GM18505 (cell line): Measurements from ENCODE around the gene EML6.

Experiments used
- ATAC-seq: cut with Tn5 transposase; IDR thresholded peaks from one replicate; pipeline ENCODE4 v1.9.1; 2021; ENCODE audit not compliant: unreplicated experiment
- POLR2A ChIP-seq: IDR thresholded peaks from 4 replicates; pipeline ENCODE4 v1.6.1; 2011; ENCODE audit warnings: borderline replicate concordance; ENCODE audit not compliant: insufficient read depth, insufficient read length; ENCODE audit errors: extremely low read depth

Gene EML6

GRCh38 chr2:54723131-54723995, at the start of gene EML6:
EML6 (plus strand) TSS chr2:54723662; CDS start chr2:54725062, 1,400 bp downstream.
- peak; percentile 67 for TF ChIP-seq POLR2A
- ATAC-seq: peak; percentile 99

DNA sequence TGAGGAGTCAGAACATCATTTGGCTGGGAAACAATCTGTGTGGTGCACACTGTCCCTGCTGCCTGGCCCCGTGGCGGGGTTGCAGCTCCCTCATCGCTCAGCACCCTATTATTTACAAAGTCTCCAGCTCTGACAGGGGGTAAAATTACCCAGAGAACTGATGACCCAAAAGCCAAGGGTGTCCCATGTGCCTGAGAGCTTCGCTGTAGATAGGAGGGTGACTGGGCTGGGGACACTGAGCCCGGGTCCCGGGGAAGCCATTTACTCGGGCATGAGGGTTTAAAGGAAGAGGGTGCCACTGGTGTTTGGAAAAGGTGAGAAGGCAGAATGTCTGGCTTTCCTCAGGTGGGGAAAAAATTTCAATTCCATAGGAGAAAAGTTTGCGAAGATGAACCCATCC, 48.2 kb upstream of the EML6 start:
- no peak for TF ChIP-seq POLR2A
- ATAC-seq: no peak

GRCh38 chr2:54675738-54676137, 47.7 kb upstream of the EML6 start:
- no peak for ATAC-seq
- TF ChIP-seq POLR2A: no peak

GRCh38 chr2:54676656-54677055, 46.8 kb upstream of the EML6 start:
- ATAC-seq: no peak
- no peak for TF ChIP-seq POLR2A

DNA sequence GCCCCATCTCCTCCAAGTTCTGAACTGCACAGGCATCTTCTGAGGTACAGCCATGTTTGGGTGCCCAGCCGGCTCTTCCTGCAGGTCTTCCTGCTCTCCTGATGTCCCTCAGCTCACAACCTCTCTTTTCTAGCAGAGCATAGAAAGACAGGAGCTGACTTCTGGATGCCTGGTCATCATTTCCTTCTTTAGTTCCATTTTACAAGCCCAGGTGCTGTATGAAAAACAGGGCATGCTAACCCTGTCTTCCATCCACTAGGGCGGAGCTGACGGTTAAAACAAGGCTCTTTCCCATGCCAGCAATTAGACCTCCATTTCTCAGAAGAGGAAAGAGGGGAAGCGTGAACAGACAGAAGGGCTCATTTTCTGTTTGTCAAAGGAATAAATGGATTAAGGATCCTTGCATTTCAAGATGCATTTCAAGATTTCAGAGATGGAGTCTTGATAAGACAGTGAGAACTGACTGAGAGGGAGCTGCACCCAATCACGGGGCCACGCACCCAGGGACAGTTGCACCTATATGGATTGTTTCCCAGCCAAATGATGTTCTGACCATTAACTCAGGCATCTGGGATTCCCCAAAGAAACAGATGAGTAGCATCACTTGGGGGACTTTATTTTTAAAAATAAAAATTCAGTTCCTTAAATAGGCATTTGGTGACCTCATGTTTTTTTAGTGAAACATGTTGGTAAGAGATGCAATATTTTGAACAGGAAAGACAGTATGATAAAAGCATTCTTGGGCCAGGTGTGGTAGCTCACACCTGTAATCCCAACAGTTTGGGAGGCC, 45.8 kb upstream of the EML6 start:
- no peak for ATAC-seq
- no peak for TF ChIP-seq POLR2A

GRCh38 chr2:54678719-54679118, 44.7 kb upstream of the EML6 start:
- TF ChIP-seq POLR2A: no peak
- no peak for ATAC-seq

DNA sequence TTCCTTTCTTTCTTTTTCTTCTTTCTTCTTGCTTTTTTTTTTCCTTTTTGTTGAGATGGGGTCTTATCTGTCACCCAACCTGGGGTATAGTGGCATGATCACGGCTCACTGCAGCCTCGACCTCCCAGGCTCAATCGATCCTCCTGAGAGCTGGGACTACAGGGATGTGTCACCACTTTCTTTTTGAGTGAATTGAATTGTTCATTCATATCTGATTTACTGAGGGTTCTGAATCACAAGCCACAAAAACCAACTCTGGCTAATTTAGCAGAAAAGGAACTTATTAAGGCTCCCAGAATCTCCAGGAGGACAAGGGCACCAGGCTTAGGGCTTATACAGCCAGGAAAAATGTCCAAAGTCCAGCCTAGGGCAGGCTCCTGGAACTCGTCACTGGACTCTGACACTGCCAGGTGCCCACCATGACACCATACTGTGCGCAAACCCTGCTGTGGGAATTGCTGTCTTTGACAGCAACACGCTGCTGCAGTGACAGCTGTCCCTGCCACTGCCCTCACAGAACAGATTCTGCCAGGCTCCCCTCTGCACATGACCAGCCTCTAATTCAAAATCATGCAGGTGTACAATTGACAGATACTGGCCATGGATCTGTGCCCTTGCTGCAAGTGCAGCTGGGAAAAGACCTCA, 42.9 kb upstream of the EML6 start:
- no peak for TF ChIP-seq POLR2A
- ATAC-seq: peak; percentile 77

DNA sequence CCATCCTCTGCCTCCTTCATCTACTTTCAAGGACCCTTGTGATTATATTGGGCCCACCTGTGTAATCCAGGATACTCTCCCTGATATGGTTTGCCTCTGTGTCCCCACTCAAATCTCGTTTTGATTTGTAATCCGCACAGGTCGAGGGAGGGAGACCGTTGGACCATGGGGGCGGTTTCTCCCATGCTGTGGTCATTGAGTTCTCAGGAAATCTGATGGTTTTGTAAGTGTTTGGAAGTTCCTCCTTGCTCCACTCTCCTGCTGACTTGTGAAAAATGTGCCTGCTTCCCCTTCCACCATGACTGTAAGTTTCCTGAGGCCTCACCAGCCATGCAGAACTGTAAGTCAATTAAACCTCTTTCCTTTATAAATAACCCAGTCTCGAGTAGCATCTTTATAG, 42.0 kb upstream of the EML6 start:
- TF ChIP-seq POLR2A: no peak
- no peak for ATAC-seq

- no peak for TF ChIP-seq POLR2A
These were observed 39.9 kb upstream of the EML6 start for GRCh38 chr2:54683596-54683995.

DNA sequence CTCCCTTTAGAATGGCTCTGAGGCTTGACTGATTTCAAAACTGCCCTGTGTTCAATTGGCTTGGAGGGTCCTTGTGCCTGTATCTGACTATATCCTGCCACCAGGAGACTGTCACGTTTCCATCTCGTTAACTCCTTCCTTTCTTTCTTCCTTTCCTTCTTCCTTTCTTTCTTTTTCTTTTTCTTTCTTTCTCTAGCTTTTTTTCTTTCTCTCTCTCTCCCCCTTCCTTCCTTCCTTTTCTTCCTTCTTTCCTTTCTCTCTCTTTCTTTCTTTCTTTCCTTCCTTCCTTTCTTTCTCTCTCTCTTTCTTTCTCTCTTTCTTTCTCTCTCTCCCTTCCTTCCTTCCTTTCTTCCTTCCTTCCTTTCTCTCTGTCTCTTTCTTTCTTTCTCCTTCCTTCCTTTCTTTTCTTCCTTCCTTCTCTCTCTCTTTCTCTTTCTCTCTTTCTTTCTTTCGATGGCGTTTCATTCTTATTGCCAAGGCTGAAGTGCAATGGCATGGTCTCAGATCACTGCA, 38.1 kb upstream of the EML6 start:
- ATAC-seq: no peak
- TF ChIP-seq POLR2A: no peak

More at GRCh38 chr2:54683596-54683995, 39.9 kb upstream of the EML6 start:
- ATAC-seq: no peak

DNA sequence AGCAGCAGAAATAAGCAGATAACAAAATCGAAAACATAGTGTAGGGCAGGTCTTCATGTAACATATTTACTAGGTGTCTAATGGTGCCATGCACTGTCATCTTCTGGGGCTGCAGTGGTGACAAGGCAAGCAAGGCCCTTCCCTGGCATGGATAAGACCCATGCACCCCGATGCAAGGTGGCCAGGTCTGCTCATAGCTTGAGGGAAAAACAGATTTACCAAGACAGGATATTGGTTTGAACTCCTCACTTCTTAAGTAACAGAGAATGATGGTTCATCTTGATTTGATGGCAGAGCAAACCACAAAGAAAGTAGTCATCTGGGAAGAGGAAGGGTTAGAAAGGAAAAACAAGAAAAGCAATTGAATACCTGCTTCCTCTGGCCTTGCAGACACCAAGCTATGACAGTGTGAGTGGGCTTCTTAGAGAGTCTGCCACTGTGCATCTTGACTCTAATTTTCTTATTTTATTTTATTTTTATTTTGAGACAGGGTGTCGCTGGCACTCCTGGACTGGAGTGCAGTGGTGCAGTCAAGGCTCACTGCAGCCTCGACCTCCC, 35.8 kb upstream of the EML6 start:
- no peak for ATAC-seq
- no peak for TF ChIP-seq POLR2A

- TF ChIP-seq POLR2A: no peak
- no peak for ATAC-seq
These were observed 31.9 kb upstream of the EML6 start for GRCh38 chr2:54691445-54692135.

- no peak for TF ChIP-seq POLR2A
- ATAC-seq: no peak
These were observed 30.9 kb upstream of the EML6 start for GRCh38 chr2:54692556-54692955.

DNA sequence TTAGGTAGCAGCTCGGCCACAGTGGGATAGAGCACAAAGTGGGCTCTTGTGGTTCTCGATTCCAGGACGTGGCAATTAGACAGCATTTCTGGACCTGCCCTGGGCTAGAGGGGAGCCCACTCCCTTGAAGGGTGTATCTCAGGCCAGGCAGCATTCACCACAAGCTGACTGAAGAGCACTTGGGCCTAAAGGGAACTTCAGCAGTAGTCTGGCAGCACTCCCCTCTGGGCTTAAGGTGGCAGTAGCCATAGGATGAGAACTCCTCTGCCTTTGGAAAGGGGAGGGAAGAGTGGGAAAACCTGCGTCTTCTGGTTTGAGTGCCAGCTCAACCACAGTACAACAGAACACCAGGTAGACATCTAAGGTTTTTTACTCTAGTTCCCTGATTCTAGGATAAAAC, 28.1 kb upstream of the EML6 start:
- no peak for TF ChIP-seq POLR2A
- ATAC-seq: no peak
